ENCODE measurements around the gene CADPS2. TPM values are rescaled to one million over a fixed set of nuclear protein-coding genes. Genes with fewer than 3 reads are reported as not detected.
"Not testable (repeated sequence)": the region's sequence is repeated elsewhere in the genome, so short reads cannot be mapped to it uniquely, and the experiment has no call there.

CADPS2 gene
- total RNA-seq, 4 donors from 2014 or later, result 27.3 to 154 (median 114) TPM

- 79% methylated on average over 2 of the region's 2 CpGs for WGBS
- TF ChIP-seq POLR2AphosphoS5 (IDR thresholded peaks at IDR 0.05), result no peak
- TF ChIP-seq CTCF (IDR thresholded peaks at IDR 0.05), result no peak
- no peak for TF ChIP-seq POLR2A (IDR thresholded peaks at IDR 0.05; ENCODE audit: low read depth)
- TF ChIP-seq EP300 (IDR thresholded peaks at IDR 0.05), result no peak
- DNase-seq (ENCODE audit: extremely low spot score), result no peak
- Histone ChIP-seq H3K4me3 (no peak overlapping the region), H3K9me3 (no peaks in the 10 kb centered on the region), H3K27me3 (no peaks in the 10 kb centered on the region), H3K27ac (replicated peaks in 1 of 4) (no peak overlapping the region), H3K4me1 (peaks cover 0 to 8% (median 0%) of the 10 kb centered on the region in 4 donors), H3K36me3 (no peaks in the 10 kb centered on the region)
- intact Hi-C loops (cut with DNase I), result no loop called here
Observed at GRCh38 chr7:122684504-122684903, 201.8 kb downstream of the CADPS2 start.

GRCh38 chr7:122682815-122683550 lies 203.3 kb downstream of the CADPS2 start:
- 74% methylated on average over 8 of the region's 8 CpGs for WGBS
- Histone ChIP-seq H3K27me3 (no peaks in the 10 kb centered on the region), H3K36me3 (no peaks in the 10 kb centered on the region), H3K9me3 (no peaks in the 10 kb centered on the region), H3K4me3 (no peak overlapping the region), H3K4me1 (peaks cover 0 to 11% (median 0%) of the 10 kb centered on the region in 4 donors), H3K27ac (replicated peaks in 1 of 4) (no peak overlapping the region)
- TF ChIP-seq EP300 (IDR thresholded peaks at IDR 0.05) (no peak), CTCF (IDR thresholded peaks at IDR 0.05) (no peak), POLR2AphosphoS5 (IDR thresholded peaks at IDR 0.05) (no peak), POLR2A (IDR thresholded peaks at IDR 0.05; ENCODE audit: low read depth) (no peak)
- intact Hi-C loops (cut with DNase I), result no loop called here
- no peak for DNase-seq (ENCODE audit: extremely low spot score)

- H3K4me3 ChIP-seq; H3K27ac ChIP-seq (replicated peaks in 1 of 4); H3K36me3 ChIP-seq; intact Hi-C loops (cut with DNase I); H3K9me3 ChIP-seq; DNase-seq (ENCODE audit: extremely low spot score); H3K27me3 ChIP-seq: not testable (repeated sequence)
- 94% methylated on average over 16 of the region's 16 CpGs for WGBS
- H3K4me1 ChIP-seq, result peaks cover 0 to 22% (median 6%) of the 10 kb centered on the region in 4 donors
Observed at GRCh38 chr7:122681186-122681585, 205.1 kb downstream of the CADPS2 start.

- Histone ChIP-seq H3K27me3 (no peaks in the 10 kb centered on the region), H3K4me1 (peaks cover 0 to 34% (median 14%) of the 10 kb centered on the region in 4 donors), H3K36me3 (no peaks in the 10 kb centered on the region), H3K27ac (replicated peaks in 1 of 4) (no peak overlapping the region), H3K4me3 (no peak overlapping the region), H3K9me3 (no peaks in the 10 kb centered on the region)
- TF ChIP-seq EP300 (IDR thresholded peaks at IDR 0.05) (no peak), POLR2AphosphoS5 (IDR thresholded peaks at IDR 0.05) (no peak), CTCF (IDR thresholded peaks at IDR 0.05) (no peak), POLR2A (IDR thresholded peaks at IDR 0.05; ENCODE audit: low read depth) (no peak)
- 79% methylated on average over 1 of the region's 1 CpG for WGBS
- DNase-seq (ENCODE audit: extremely low spot score), result no peak
- intact Hi-C loops (cut with DNase I), result no loop called here
Observed at GRCh38 chr7:122679813-122680212, 206.4 kb downstream of the CADPS2 start.

GRCh38 chr7:122679269-122679709 lies 207.0 kb downstream of the CADPS2 start:
- 91% methylated on average over 9 of the region's 9 CpGs for WGBS
- H3K27me3 ChIP-seq; intact Hi-C loops (cut with DNase I); H3K4me3 ChIP-seq; H3K27ac ChIP-seq (replicated peaks in 1 of 4); DNase-seq (ENCODE audit: extremely low spot score); H3K36me3 ChIP-seq; H3K9me3 ChIP-seq: not testable (repeated sequence)
- peaks cover 0 to 39% (median 19%) of the 10 kb centered on the region in 4 donors for H3K4me1 ChIP-seq

GRCh38 chr7:122677149-122677548 lies 209.1 kb downstream of the CADPS2 start:
- WGBS, result 65% methylated on average over 1 of the region's 1 CpG
- no peaks in the 10 kb centered on the region for H3K9me3 ChIP-seq
- peaks cover 0 to 48% (median 22%) of the 10 kb centered on the region in 4 donors for H3K4me1 ChIP-seq
- no peak overlapping the region for H3K4me3 ChIP-seq
- no peaks in the 10 kb centered on the region for H3K27me3 ChIP-seq
- no peak for DNase-seq (ENCODE audit: extremely low spot score)
- H3K27ac ChIP-seq (replicated peaks in 1 of 4), result no peak overlapping the region
- TF ChIP-seq CTCF (IDR thresholded peaks at IDR 0.05), result no peak
- TF ChIP-seq POLR2A (IDR thresholded peaks at IDR 0.05; ENCODE audit: low read depth), result no peak
- TF ChIP-seq POLR2AphosphoS5 (IDR thresholded peaks at IDR 0.05), result no peak
- TF ChIP-seq EP300 (IDR thresholded peaks at IDR 0.05), result no peak
- intact Hi-C loops (cut with DNase I), result no loop called here
- H3K36me3 ChIP-seq, result no peaks in the 10 kb centered on the region
